HEK293T (cell line): ENCODE data around the gene CLCA4.
"Not testable (repeated sequence)": the region's sequence is repeated elsewhere in the genome, so short reads cannot be mapped to it uniquely, and the experiment has no call there.

Experiments
- BHLHE40 ChIP-seq: fragments of 450-650 bp; IDR thresholded peaks from 2 replicates; pipeline ENCODE4 v1.6.1; 2016; ENCODE audit warnings: mild to moderate bottlenecking, moderate library complexity, borderline replicate concordance
- CTBP1 ChIP-seq: fragments of 450-650 bp; IDR thresholded peaks from 2 replicates; pipeline ENCODE4 v1.6.1; 2016; ENCODE audit warnings: borderline replicate concordance
- FOXA1 ChIP-seq: fragments of 450-650 bp; IDR thresholded peaks from 2 replicates; pipeline ENCODE4 v1.6.1; 2016; ENCODE audit warnings: mild to moderate bottlenecking
- FOXK2 ChIP-seq: fragments of 450-650 bp; IDR thresholded peaks from 2 replicates; pipeline ENCODE4 v1.6.1; 2016; ENCODE audit warnings: mild to moderate bottlenecking
- FOXM1 ChIP-seq: fragments of 450-650 bp; IDR thresholded peaks from 2 replicates; pipeline ENCODE4 v1.6.1; 2017; ENCODE audit warnings: mild to moderate bottlenecking, borderline replicate concordance
- HDGF ChIP-seq: fragments of 450-650 bp; IDR thresholded peaks from 2 replicates; pipeline ENCODE4 v1.6.1; 2017; ENCODE audit warnings: antibody characterized with exemption, borderline replicate concordance
- L3MBTL2 ChIP-seq: fragments of 450-650 bp; conservative IDR thresholded peaks from 2 replicates; pipeline ENCODE4 v1.6.1; 2016; ENCODE audit warnings: mild to moderate bottlenecking
- NFRKB ChIP-seq: fragments of 450-650 bp; IDR thresholded peaks from 2 replicates; pipeline ENCODE4 v1.6.1; 2016; ENCODE audit warnings: mild to moderate bottlenecking, moderate library complexity
- PKNOX1 ChIP-seq: fragments of 450-650 bp; IDR thresholded peaks from 2 replicates; pipeline ENCODE4 v1.6.1; 2016
- SP1 ChIP-seq: fragments of 450-650 bp; IDR thresholded peaks from 2 replicates; pipeline ENCODE4 v1.6.1; 2017
- SUZ12 ChIP-seq: fragments of 450-650 bp; IDR thresholded peaks from 2 replicates; pipeline ENCODE4 v1.6.1; 2016; ENCODE audit warnings: mild to moderate bottlenecking
- TARDBP ChIP-seq: fragments of 450-650 bp; IDR thresholded peaks from 2 replicates; pipeline ENCODE4 v1.6.1; 2016
- ZNF384 ChIP-seq: fragments of 450-650 bp; IDR thresholded peaks from 2 replicates; pipeline ENCODE4 v1.6.1; 2016

- TF ChIP-seq HDGF, FOXM1, NFRKB, FOXK2, SUZ12, SP1, PKNOX1, L3MBTL2, CTBP1, BHLHE40, TARDBP, FOXA1, ZNF384: not testable (repeated sequence)
These were observed 44.7 kb upstream of the CLCA4 start for GRCh38 chr1:86502125-86502646.
